Raji (cell line): ENCODE results near the gene NATD1.

Source experiments
- POLR2A ChIP-seq: IDR thresholded peaks from 2 replicates; pipeline ENCODE4 v1.6.1; 2011; ENCODE audit warnings: low read depth, low read length, control low read depth; ENCODE audit not compliant: insufficient read depth

Gene NATD1

DNA sequence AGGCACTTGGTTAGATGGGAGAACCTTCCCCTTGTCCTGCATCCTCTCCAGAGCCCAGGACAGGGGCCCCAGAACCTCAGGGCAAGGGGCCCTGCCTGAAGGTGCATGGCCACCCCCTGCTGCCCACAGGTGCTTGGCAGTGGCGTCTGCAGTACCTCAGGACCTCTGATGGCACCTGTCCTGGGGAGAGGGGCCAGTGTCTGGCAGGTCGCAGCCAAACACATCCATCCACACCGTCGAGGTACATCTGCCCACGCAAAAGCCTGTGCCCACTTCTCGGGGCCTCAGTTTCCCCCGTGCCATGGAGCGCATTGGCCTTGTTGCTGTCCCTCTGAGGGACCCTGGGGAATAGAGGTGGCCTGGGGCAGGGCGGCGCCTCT, 40.6 kb upstream of the NATD1 start:
- no peak for TF ChIP-seq POLR2A

DNA sequence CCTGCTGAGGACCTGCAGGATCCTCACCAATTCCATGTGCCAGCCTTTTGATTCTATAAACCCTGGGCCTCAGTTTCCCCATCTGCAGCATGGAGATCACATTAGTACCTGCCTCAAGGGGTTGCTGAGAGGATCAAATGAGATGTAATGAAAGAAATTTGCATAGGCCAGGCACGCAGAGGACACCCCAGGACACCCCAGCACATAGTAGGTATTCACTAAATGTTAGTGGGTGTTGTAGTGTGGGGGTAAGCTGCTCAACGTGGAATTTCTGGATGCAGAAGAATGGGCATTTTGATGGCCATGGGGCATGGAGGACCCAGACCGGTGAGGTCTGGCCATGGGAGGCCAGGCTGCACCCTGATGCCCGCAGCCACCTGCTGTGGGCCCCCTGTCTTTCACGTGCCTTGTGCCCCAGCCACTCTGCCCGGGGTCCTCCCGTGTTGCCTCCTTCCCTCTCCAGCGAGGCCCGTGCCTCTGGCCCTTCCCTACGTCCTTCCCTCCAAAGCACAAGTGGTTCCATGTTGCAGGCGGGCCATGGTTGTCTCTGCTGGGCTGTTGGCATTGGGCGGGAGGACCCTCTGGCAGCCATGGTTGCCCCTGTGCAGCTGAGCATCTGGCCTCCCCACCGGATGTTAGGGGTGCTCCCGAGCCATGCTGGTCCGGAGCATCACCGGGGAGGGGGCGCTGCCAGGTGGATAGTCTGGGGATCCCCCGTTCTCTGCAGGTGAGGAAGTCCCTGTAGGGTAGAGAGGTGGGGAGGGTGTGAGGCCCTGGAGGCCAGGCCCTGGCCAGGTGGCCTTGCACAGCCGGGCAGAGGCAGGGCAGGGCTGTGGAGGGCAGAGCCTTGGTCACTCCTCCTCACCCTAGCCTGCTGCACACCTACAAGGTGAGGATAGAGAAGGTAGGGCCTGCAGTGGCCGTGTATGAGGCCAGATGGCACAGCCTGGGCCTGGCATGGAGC, 39.9 kb upstream of the NATD1 start:
- no peak for TF ChIP-seq POLR2A

DNA sequence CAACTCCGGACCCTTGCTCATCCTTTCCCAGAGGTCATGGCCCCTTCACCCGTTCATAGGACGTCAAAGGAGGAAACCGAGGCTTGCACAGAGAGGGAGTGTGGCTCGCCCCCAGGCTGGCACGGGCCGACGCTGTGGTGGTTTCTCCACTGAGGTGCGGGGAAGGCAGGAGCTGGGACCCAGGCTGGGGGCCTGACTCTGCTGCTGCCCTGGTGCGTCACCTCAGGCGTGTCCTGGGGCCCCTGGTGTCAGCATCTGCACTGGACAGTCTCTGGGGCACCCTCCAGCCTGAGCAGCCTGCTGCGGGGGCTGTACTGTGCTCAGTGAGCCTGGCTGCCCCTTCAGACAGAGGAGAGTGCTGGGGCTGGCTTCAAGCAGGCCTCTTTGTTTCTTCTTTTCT, 38.7 kb upstream of the NATD1 start:
- TF ChIP-seq POLR2A, result no peak

- no peak for TF ChIP-seq POLR2A
These were observed 38.1 kb upstream of the NATD1 start for GRCh38 chr17:21291357-21291756.

DNA sequence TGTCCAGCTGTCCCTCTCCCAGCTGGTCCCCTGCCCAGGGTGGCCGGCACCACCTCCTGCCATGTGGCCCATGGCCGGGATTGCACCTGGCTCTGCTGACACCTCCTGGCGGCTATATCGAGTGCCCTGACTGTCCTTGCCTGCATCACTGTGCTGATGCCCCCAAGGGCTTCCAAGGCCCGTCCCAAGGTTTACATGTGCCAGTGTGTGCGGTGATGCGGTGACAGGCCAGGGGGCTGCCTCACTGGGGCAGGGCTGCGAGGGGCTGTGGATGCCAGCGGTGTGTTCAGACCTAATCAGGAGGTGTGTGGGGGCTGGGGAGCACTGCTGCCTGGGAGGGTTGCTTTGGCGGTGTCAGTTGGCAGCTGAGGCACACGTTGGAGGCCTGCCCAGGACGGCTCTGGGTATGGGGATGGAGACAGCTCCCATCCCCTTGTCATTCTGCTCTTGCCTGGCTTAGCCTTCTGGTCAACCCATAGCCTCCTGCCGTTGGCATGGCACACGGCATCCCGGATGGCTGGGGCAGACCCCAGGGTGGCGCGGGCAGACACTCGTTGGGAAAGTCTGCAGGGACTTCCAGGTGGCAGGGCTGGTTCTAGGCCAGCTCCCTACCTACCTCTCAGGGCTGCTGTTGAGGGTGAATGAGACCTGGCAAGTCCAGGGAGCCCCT, 36.8 kb upstream of the NATD1 start:
- no peak for TF ChIP-seq POLR2A

- TF ChIP-seq POLR2A, result no peak
These were observed 36.1 kb upstream of the NATD1 start for GRCh38 chr17:21289175-21289901.

DNA sequence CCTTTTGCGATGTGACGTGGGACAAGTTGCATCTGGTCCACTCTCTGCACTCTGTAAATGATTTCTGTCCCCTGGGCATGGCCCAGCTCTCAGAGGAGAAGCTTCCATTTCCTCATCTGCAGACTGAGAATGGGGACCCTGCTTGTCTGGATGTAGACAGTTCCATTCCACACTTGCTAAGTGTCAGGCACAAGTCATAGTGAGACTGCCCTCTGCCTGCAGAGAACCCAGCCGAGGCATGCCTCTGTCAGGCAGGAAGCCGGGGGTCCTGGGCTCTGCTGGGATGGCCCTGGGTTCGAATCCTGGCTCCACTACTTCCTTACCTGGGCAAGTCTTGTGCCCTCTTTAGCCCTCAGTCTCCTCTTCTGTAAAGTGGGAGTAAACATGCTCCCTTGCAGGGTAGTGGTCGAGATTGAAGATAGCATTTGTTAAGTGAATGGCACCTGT, 35.4 kb upstream of the NATD1 start:
- TF ChIP-seq POLR2A, result no peak

DNA sequence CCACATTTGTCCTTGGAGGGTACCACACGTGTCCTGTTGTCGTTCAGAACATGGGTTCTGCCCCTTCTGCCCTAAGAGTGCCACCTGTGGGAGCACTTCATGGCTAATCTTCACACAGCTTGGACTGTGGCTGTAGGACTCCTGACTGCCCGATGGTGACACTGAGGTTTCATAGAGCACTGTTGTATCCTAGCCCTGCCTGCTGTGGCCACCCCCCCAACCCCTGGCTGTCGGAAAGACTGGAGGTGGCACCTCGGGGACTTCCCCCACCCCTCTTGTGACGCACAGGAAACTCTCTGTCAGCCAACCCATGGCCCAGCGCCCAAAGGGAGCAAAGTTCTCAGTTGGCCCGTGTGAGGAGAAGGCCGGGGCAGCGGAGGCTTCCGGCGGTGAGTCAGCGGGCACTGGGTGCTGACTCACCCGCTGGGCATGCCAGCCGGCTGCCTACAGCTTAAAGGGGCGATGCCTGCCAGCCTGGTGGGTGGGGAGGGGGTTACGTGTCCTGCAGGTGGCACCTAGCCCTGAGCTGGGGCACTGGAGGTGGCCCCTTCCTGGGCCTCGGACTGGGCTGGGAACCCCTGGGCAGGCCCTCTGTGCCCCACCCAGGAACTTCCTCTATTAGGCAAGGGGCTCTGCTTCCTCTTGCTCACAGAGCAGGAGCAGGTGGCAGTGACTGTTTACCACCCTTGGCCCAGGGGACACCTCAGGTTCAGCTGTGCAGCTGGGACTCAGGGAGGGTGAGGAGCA, 34.7 kb upstream of the NATD1 start:
- peak; percentile 61 for TF ChIP-seq POLR2A

DNA sequence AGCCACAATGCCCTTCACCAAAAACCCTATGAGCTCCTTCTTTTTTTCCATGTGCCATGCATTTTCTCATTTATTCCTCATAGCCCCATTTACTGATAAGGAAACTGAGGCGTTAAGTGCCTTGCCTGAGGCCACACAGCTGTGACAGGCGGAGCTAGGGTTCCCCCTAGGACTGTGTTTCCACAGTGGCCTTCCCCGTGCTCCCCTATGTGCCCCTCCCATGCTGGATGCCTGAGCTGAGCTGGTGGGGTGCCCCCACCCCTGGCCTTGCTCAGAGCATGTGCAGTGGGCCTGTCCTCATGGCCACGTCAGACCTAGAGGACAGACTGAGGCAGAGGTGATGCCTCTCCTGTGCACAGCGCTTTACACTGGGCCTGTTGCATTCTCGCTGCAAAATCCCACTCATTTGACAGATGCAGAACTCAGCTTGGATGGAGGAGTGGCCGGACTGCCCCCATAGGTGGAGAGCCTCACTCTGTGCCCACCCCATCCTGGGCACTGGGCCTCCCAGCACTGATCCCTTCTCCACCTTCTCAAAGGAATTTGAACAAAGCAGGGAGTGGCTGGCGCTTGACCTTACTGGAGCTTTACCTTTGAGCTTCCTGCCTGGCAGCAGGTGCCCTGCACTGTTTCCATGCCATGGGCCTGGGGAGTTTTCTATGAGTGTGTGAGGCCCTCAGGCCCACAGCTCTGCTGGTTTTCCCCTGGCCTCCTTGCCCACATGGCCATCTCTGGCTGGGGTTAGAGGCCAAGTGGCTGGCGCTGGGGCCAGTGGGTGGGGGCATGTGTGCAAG, 33.9 kb upstream of the NATD1 start:
- TF ChIP-seq POLR2A, result no peak

DNA sequence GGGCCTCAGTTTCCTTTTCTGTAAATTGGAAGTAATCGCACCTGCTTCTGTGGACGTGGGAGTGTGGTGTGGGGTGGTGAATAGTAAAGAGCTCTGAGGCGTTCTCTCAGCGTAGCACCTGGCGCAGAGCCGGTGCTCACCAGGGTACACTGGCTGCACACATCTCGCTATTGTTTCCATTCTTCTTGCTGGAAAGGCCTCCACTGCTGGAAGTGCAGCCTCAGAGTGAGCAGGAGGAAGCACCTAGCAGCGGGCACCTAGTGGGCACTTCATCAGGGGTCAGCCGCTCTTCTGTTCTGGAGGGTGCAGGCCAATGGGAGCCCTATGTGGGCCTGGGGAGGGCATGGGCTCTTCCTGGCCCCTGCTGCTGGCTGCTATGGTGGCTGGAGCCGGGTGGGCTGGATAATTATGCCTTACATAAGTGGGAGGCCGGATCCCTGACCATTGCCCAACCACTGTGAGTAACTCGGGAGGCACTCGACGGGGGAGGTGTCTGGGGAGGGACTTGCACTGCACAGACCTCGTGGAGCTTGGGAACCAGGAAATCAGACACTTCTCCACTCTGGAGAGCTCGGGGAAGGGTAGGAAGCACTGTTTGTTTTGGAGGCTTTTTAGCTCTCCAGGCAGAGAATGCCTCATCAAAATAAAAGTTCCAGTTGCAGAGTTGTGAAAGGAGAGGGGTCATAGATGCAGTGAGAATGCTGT, 33.0 kb upstream of the NATD1 start:
- TF ChIP-seq POLR2A, result peak; percentile 33; the same call in 1 of the 2 replicates

- no peak; the same call in 1 of the 2 replicates for TF ChIP-seq POLR2A
These were observed 32.2 kb upstream of the NATD1 start for GRCh38 chr17:21285164-21286065.
